HT-29 (cell line): ENCODE results near the gene ADAMTS2. TPM values are rescaled to one million over a fixed set of nuclear protein-coding genes. Genes with fewer than 3 reads are reported as not detected.

Source experiments
- DNase-seq: peaks from one replicate; pipeline ENCODE4 v3.0.0-alpha.2; 2015; ENCODE audit warnings: low spot score
- total RNA-seq: library from RNA; depleted of rRNA; stranded (reverse); fragments of >200 nt; shearing (Covaris generic); gene quantifications from 2 replicates; pipeline ENCODE4 v1.2.3, GENCODE V29; 2014

The ADAMTS2 gene
- total RNA-seq, 1 experiment from 2014 or later: not detected

- no peak for DNase-seq
Observed at GRCh38 chr5:179142434-179143198, 202.6 kb downstream of the ADAMTS2 start.

DNA sequence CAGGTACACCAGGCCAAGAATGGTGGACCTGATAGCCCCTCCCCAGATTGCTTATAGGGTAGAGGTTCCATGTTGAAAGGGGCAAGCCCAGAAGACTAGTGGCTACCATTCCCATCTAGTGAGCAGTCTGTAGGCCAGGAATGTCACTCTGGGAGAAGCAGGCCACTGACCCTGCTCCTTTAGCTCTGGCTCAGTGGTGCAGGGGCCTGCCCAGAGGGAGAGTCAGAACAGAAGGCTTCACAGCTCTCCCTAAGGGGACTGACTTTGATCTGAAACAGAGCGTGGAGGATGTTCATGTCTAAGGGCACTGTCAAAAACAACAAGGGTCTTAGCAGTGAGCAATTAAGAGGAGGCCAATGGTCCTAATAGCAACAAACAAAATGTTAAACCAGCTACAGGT, 203.4 kb downstream of the ADAMTS2 start:
- DNase-seq: no peak

GRCh38 chr5:179140293-179140692, 205.0 kb downstream of the ADAMTS2 start:
- DNase-seq: no peak

DNA sequence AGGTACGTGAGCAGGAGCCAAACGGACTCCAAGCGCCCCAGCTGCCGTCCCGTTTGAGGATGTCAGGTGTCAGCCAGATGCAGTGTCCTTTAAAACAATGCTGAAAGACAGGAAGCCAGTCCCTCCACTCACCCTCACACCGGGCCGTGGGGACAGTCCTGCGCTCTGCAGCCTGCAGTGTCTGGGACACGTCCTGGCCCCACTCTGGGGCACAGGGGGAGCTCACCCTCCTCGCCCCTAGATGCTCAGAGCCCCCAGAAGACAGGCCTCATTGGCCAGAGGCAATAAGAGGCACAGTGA, 205.4 kb downstream of the ADAMTS2 start:
- no peak for DNase-seq

DNA sequence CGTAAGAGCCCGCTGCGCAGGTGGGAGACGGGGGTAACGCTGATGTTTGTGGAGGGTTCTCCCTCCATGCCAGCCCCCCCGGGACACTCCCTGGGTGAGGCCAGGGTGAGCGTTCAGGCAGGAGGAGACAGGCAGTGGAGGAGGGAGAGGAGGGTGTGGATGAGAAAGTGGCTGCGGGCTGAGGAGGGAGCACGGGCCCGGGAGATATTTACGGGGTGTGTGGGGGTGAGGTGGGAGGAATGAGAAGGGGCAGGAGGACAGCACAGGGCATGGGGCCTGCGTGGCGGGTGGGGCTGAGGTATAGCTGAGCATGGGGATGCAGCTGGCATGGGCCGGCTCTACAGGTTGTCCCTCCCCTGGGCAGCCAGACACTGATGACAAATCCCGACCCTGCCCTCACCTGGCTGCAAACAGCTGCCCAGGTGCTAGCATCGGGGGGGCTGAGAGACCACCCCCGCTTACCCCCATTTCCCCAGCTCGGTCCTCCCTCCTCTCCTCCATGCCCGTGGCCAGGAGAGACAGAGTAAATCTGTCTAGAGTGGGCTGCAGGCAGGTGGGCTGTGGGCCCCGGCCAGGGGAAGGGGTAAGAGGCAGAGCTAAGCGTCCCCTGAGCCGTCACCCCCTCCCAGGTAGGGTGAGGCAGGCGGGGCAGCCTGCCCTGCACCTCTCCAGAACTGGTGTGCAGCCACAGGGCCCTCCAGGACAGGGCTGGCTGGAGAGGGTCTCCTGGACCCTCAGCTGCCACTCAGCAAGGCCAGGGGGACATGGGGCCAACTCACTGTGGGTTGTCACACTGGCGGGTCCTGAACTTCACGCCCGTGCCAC, 205.9 kb downstream of the ADAMTS2 start:
- no peak for DNase-seq

- no peak for DNase-seq
Observed at GRCh38 chr5:179138568-179138925, 206.7 kb downstream of the ADAMTS2 start.

- no peak for DNase-seq
Observed at GRCh38 chr5:179137643-179138567, 207.4 kb downstream of the ADAMTS2 start.

GRCh38 chr5:179137016-179137642, 208.1 kb downstream of the ADAMTS2 start:
- no peak for DNase-seq

DNA sequence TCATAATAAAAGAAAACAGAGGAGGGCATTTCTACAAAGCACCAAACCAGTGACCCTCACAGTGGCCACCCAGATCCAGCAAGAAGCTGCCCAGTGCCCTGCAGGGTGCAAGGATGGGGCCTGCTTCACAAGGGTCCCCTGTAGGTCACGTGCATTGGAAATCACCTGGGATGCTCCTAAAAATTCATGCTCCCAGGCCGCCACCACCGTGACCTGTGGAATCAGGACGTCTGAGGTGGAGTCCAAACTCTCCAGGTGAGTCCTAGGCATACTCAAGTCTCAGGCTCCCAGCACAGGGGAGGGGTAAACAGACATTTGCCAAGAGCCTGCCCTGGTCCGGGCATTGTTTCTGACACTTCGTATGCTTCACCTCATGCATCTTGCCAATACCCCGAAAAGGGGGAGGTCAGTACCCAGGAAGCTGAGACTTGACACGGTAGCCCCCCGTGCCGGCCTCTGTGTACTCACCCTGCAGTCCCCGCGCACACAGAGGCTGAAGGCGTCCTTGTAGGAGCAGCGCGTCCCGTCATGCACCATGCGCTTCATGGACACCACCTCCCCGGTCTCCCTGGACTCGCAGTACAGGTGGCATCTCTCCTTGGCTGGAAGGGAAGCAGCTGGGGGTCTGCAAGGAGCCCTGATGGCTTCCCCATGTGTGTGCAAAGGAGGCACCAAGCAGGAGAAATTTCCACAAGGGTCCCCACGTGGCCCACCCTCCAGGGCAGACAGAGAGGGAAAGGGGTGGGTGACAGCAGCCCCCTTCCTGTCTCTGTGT, 209.6 kb downstream of the ADAMTS2 start:
- DNase-seq: no peak

DNA sequence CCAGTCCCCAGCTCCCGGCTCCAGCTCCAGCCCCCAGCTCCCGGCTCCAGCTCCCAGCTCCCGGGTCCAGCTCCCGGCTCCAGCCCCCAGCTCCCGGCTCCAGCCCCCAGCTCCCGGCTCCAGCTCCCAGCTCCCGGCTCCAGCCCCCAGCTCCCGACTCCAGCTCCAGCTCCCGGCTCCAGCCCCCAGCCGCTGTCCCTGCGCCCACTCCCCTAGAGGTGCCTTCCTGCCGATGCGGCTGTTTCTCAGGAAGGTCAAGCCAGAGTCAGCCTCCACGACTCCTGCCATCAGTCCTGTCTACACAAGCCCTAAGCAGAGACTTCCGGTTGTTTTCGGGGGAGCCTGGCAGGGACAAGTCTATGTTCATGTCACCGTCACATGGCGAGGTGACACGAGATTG, 210.3 kb downstream of the ADAMTS2 start:
- no peak for DNase-seq

GRCh38 chr5:179134511-179134910, 210.8 kb downstream of the ADAMTS2 start:
- no peak for DNase-seq

- DNase-seq: no peak
Observed at GRCh38 chr5:179132586-179133355, 212.5 kb downstream of the ADAMTS2 start.

DNA sequence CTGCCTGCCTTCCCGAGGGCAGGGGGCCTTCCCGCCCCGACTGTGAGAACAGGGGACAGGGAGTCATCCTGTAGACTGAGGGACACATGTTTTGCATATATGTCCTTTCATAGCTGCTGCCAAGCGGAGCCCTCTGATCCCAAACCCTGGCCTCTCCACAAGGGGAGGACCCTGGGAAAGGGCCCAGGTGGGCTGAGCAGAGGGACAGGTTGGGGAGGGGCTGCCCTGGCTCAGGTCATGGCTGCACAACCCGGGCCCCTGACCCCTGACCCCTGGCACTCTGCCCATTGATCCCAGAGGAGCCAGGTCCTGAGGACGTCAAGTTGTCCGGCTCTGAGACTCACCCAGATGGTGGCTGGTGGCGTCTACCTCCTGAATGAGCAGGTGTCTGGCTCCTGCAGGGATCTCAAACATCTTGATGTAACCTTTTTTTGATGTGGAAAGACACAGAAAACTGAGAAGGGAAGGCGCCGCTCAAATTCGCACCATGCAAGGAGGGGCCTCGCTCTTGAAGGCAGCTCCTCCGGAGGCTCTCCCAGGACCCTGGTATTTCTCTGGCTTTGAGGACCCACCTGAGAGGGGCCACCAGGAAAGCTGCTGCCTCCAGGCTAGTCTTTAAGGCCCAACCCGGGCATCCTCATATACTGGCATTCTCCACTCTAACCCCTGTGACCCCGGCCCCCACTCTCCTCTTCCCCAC, 213.2 kb downstream of the ADAMTS2 start:
- DNase-seq: no peak

- no peak for DNase-seq
Observed at GRCh38 chr5:179131321-179131835, 213.9 kb downstream of the ADAMTS2 start.

- no peak for DNase-seq
Observed at GRCh38 chr5:179130101-179130681, 215.1 kb downstream of the ADAMTS2 start.

DNA sequence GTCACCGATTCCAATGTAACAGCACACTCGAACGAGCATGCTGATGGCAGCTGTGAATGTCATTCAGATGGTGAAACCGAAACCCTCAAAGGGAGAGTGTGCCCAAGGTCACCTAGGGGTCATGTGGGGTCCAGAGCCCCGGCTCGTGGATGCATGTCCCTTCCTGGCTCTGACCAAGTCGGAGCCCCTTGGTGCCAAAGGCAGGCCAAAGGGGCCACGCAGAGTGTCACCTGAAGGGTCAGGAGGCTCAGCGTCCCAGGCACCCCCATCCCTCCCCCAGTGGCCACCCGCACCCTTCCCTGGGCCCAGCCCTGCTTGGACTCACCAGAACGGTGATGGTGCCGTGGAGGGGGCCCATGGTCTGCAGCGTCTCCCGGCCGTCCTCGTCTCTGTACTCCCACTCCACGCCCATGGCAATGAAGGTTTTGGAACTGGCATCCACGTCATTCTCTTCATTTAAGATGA, 215.6 kb downstream of the ADAMTS2 start:
- no peak for DNase-seq

GRCh38 chr5:179128976-179129375, 216.3 kb downstream of the ADAMTS2 start:
- DNase-seq: no peak

DNA sequence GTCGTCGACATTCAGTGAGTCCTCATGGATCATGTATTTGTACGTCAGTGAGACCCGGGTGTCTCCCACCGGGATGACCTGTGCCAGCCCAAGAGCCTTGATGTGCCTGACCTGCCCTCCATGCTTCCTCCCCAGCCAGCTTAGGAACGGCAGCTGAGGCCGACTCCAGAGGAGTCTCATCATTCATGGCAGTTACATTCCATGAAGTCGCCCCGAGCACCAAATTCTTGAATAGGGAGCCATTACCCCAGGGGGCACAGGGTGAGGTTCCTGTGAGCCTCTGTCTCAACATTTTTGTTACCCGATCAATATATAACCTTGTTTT, 217.3 kb downstream of the ADAMTS2 start:
- DNase-seq: no peak
